ENCODE measurements around the gene GRM1.

The GRM1 gene

DNA sequence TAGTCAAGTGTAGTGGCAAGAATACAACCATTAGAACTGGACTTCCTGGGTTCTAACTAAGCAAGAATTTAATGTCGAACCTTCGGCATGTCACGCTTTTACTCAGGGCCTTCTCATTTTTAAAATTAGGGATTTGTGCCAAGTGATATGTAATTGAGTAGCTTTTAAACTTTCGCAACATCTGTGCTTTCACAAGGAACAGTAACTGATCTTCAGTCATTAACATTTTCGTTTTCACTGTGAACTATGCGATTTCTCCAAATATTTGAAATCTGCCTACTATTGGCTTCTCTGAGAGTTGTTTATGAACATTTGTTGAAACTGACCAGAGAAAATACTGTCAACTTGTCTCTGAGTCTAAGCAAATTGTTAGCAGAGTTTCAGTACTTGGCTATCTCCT is 27.6 kb downstream of the GRM1 start:
- no peak overlapping the region for H3K4me3 ChIP-seq (ENCODE audit: low read length)
- no peak for TF ChIP-seq CTCF (IDR thresholded peaks at IDR 0.05; ENCODE audit: insufficient read depth, low read depth, low read length, missing control alignments)
- no peak for DNase-seq (ENCODE audit: low read depth)

- TF ChIP-seq CTCF (IDR thresholded peaks at IDR 0.05; ENCODE audit: insufficient read depth, low read depth, low read length, missing control alignments) = no peak
- H3K4me3 ChIP-seq (ENCODE audit: low read length) = no peak overlapping the region
- DNase-seq (ENCODE audit: low read depth) = no peak
These were observed 36.8 kb downstream of the GRM1 start for GRCh38 chr6:146065690-146066089.

DNA sequence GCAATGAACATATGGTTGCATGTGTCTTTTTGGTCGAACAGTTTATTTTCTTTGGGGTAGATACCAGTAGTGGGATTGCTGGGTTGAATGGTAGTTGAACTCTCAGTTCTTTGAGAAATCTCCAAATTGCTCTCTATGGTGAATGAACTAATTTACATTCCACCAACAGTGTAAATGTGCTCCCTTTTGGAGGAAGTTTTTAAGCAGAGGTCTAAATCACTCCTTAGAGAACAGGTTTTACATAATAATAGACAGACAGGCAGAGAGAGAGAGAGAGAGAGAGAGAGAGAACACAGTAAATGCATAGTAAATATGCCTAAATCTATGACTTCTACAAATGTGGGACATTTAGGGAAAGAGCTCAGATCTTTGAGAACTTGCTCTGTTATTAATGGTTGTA is 37.6 kb downstream of the GRM1 start:
- H3K4me3 ChIP-seq (ENCODE audit: low read length) = no peak overlapping the region
- no peak for DNase-seq (ENCODE audit: low read depth)
- TF ChIP-seq CTCF (IDR thresholded peaks at IDR 0.05; ENCODE audit: insufficient read depth, low read depth, low read length, missing control alignments) = no peak

DNA sequence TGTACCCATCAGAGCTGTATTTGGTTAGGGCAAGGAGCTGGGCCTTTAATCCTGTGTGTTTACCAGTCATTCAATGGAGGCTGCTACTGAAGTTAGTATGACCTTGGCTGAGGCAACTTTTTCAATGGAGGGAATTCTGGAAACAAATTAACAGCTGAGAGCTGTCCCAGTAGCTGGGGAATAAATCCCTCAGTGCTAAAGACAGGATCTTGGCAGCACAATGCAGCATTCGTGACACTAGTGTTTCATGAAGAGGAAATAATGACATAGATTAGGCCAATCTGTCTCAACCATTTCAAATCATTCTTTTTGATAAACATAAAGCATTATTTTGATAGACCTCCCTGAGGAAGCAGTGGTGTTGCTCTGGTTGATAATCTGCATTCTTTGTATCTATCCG is 42.9 kb downstream of the GRM1 start:
- no peak overlapping the region for H3K4me3 ChIP-seq (ENCODE audit: low read length)
- DNase-seq (ENCODE audit: low read depth) = no peak
- TF ChIP-seq CTCF (IDR thresholded peaks at IDR 0.05; ENCODE audit: insufficient read depth, low read depth, low read length, missing control alignments) = no peak

GRCh38 chr6:146077992-146078391 is 49.1 kb downstream of the GRM1 start:
- DNase-seq (ENCODE audit: low read depth) = no peak
- H3K4me3 ChIP-seq (ENCODE audit: low read length) = no peak overlapping the region
- TF ChIP-seq CTCF (IDR thresholded peaks at IDR 0.05; ENCODE audit: insufficient read depth, low read depth, low read length, missing control alignments) = no peak

DNA sequence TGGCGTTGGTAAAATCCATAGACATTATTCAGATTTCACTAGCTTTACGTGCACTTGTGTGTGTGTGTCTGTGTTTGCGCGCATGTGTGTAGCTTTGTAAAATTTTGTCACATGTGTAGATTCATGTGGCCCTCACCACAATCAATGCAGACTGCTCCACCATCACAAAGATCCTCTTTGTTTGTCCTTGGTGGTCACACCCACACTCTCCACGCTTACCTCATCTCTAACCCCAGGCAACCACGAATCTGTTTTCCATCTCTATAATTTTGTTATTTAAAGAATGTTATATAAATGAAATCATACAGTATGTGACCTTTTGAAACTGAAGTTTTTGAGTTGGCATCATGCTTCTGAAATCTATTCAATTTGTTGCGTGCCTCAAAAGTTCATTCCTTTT is 58.5 kb downstream of the GRM1 start:
- DNase-seq (ENCODE audit: low read depth) = no peak
- no peak overlapping the region for H3K4me3 ChIP-seq (ENCODE audit: low read length)
- TF ChIP-seq CTCF (IDR thresholded peaks at IDR 0.05; ENCODE audit: insufficient read depth, low read depth, low read length, missing control alignments) = no peak

- no peak for TF ChIP-seq CTCF (IDR thresholded peaks at IDR 0.05; ENCODE audit: insufficient read depth, low read depth, low read length, missing control alignments)
- DNase-seq (ENCODE audit: low read depth) = peak; percentile 48
- H3K4me3 ChIP-seq (ENCODE audit: low read length) = no peak overlapping the region
These were observed 61.6 kb downstream of the GRM1 start for GRCh38 chr6:146090474-146090873.
